ENCODE results near the gene SLC43A2. TPM values are rescaled to one million over a fixed set of nuclear protein-coding genes. Genes with fewer than 3 reads are reported as not detected.

Gene SLC43A2
- total and polyA plus RNA-seq, 2 of the 13 experiments (the other 11 are each of a cell fraction or from before 2014, with no cell fraction given): 7.3 to 20.0 TPM

DNA sequence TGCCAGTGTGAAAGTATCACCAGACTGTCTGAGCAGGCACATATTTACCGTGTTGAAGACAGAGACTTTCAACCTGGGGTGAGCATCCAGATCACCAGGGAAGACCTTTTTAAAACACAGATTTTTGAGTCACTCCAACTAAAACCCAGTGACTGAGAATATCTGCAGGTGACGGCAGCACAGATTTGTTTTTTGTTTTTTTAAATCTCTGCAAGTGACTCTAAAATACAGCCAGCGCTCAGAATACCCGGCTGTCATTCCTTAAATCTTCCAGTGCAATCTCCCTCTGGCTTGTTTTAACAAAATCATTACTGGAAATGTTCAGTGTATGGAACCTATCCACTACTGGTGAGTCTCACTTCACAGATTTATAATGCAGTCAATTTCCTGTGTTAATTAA lies 92.9 kb downstream of the SLC43A2 start:
- Histone ChIP-seq H3K9ac (ENCODE audit: insufficient read depth, low read depth, low read length) (no peak overlapping the region), H3K9me3 (ENCODE audit: low read length) (no peaks in the 10 kb centered on the region), H3K27ac (ENCODE audit: extremely low read length, insufficient read depth, low read length) (no peak overlapping the region), H4K20me1 (ENCODE audit: insufficient read depth, low read length) (no peaks in the 10 kb centered on the region), H3K4me1 (ENCODE audit: insufficient read depth, low read length) (no peaks in the 10 kb centered on the region), H3K4me2 (ENCODE audit: low read depth, low read length) (no peak overlapping the region), H2AFZ (ENCODE audit: low read length) (no peak overlapping the region), H3K36me3 (replicated peaks in 1 of 2; ENCODE audit: control insufficient read depth in 1 of 2, insufficient read depth in 2 of 2, low read length in 2 of 2) (peaks cover 10 to 65% of the 10 kb centered on the region in 2 experiments), H3K4me3 (replicated peaks in 1 of 3; ENCODE audit: insufficient read depth in 1 of 3, low read depth in 2 of 3, low read length in 3 of 3) (no peak overlapping the region), H3K27me3 (ENCODE audit: control insufficient read depth in 1 of 2, insufficient read depth in 2 of 2, low read length in 2 of 2) (no peaks in the 10 kb centered on the region), H3K79me2 (ENCODE audit: insufficient read depth, low read length) (no peaks in the 10 kb centered on the region)
- CTCF ChIA-PET (ENCODE audit: low intra/inter-chr PET ratio, low total read pairs): interaction anchor here (0.6 kb wide), 1 partner anchor 172 kb away, joined by 4 read pairs; no protein-coding TSS in a partner anchor
- intact Hi-C loops (cut with micrococcal nuclease; ENCODE audit: unreplicated experiment): no loop called here
- 96% methylated on average over 4 of the region's 4 CpGs for WGBS (ENCODE audit: low lambda C conversion rate)
- no peak for TF ChIP-seq SRSF1 (optimal IDR thresholded peaks at IDR 0.05; ENCODE audit: low read depth, low read length)
- TF ChIP-seq SIN3B (IDR thresholded peaks at IDR 0.05; ENCODE audit: low read length): no peak
- no peak for TF ChIP-seq RCOR2 (CRISPR knock-in tag; IDR thresholded peaks at IDR 0.05)
- no peak for TF ChIP-seq FIP1L1 (IDR thresholded peaks at IDR 0.05; ENCODE audit: borderline replicate concordance, insufficient read depth, low read depth, low read length)
- TF ChIP-seq ZNF841 (CRISPR knock-in tag; IDR thresholded peaks at IDR 0.05; ENCODE audit: borderline replicate concordance): no peak
- TF ChIP-seq ZNF574 (CRISPR knock-in tag; IDR thresholded peaks at IDR 0.05): no peak
- TF ChIP-seq ZSCAN21 (CRISPR knock-in tag; IDR thresholded peaks at IDR 0.05; ENCODE audit: borderline replicate concordance): no peak
- TF ChIP-seq NFIC (IDR thresholded peaks at IDR 0.05; ENCODE audit: low read length): no peak
- TF ChIP-seq EHMT2 (IDR thresholded peaks at IDR 0.05; ENCODE audit: borderline replicate concordance, low read depth, low read length): no peak
- TF ChIP-seq JUNB (CRISPR knock-in tag; IDR thresholded peaks at IDR 0.05; ENCODE audit: borderline replicate concordance): no peak
- in situ Hi-C loops (cut with HindIII; ENCODE audit: extremely low pct_ligation_motif_present, low pct_unique_long_range_greater_than_20kb): no loop called here
- FAIRE-seq: no peak
- BruUV-seq (replicated peaks): no TSS peak
- no peak for DNase-seq (ENCODE audit: low spot score)
- no peak for ATAC-seq
- POLR2A ChIA-PET: no interaction called here

Measured in HepG2 (cell line).